HL-60/S4 treated with retinoic acid at 250 ng/mL for 4 days and 3 days (cell line): ENCODE results near the gene JARID2.

Source experiments
- in situ Hi-C: fragments of 300-500 bp; cut with MboI; formaldehyde crosslinking; loops from 2 replicates; pipeline ENCODE4 v1.7.0; 2022; ENCODE audit warnings: low sequenced_read_pairs

JARID2 gene

DNA sequence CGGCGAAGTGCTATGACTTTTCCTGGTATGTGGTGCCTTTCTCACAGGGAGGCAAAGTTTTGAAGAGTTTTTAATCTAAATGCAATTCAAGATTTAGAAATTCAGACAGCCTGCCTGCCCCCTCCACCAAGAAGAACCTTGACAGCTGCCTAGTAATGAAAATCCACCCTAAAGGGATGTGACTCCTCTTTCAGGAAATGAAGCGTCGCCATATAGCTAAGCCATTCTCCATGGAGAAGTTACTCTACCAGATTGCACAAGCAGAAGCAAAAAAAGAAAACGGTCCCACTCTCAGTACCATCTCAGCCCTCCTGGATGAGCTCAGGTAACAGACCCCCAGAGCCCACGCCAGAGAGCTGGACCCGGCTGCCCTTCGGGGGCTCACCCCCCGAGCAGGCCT is 266.9 kb downstream of the JARID2 start:
- in situ Hi-C loops: no loop called here

DNA sequence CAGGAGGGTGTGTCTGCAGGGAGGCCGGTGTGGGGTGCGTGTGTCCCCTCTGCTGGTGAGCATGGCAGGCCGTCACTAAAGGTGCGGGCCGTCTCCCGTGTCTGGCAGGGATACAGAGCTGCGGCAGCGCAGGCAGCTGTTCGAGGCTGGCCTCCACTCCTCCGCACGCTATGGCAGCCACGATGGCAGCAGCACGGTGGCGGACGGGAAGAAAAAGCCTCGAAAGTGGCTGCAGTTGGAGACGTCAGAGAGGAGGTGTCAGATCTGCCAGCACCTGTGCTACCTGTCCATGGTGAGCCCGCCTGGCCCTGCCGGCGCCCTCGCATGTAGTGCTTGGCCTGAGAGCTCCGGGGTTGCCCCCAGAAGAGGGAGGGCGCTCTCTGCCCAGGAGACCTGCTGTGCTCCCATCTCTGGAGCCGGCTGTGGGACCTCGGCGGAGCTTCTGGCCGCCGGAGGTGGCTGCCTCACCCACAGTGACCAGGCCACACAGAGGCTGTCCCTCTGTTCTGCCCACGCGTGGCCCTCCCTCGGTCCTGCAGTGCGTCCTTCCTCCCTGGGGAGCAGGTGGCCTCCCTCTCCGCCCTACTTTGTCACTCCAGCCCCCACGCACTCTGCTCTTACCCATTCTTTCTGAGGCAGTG is 267.4 kb downstream of the JARID2 start:
- in situ Hi-C loops: no loop called here

DNA sequence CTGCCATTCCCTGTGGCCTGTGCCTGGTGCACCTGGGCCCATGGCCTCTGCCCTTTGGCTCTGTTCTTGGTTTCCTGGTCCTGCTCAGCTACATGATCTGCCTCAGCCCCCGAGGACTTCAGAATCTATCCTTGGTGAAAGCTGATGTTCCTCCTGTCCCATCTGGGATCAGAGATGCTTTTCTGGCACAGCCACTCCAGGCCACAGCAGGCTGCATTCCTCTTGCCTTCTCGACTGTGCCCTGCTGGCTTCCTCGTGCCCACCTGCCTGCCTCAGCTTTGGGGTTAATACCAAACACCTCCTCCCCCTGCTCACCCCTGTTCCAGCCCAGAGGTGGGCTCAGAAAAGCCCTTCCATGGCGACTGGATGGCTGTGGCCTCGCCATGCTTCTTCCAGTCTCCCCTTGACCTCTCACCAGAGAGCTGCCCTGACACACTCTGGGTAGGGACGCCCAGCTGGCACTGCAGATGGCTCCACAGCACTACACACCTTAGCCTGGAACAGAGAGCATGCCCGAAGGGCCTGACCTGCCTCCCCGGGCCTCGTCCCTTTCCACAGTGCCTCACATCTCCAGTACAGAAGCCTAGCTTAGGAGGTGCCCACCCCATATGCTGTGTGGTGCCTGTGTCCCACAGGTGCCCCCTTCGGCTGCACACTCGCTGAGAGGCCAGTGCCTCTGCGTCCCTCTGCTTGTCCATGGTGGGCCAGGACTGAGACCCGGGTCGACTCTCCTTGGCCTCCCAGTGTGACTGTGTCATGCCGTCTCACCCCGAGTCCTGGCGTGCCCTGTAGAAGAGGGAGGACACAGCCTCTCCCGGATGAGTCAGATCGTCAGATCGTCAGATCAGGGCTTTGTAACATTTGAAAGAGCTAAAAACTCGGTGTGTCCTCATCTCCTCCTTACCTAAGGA is 268.2 kb downstream of the JARID2 start:
- in situ Hi-C loops: no loop called here

DNA sequence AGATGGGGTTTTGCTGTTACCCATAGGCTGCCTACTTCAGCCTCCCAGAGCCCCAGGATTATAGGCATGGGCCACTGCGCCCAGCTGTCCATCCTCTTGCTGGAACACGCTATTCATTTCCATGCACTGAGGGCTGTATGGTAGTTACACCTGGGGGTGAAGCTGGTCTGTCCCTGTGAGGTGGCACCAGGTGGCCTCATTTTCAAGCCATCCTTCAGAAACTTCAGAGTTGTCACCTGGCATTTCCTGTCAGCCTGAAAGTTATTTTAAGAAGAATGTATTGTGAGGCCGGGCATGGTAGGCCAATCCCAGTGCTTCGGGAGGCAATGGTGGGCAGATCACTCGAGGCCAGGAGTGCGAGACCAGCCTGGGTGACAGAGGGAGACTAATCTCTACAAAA is 269.4 kb downstream of the JARID2 start:
- in situ Hi-C loops: no loop called here

DNA sequence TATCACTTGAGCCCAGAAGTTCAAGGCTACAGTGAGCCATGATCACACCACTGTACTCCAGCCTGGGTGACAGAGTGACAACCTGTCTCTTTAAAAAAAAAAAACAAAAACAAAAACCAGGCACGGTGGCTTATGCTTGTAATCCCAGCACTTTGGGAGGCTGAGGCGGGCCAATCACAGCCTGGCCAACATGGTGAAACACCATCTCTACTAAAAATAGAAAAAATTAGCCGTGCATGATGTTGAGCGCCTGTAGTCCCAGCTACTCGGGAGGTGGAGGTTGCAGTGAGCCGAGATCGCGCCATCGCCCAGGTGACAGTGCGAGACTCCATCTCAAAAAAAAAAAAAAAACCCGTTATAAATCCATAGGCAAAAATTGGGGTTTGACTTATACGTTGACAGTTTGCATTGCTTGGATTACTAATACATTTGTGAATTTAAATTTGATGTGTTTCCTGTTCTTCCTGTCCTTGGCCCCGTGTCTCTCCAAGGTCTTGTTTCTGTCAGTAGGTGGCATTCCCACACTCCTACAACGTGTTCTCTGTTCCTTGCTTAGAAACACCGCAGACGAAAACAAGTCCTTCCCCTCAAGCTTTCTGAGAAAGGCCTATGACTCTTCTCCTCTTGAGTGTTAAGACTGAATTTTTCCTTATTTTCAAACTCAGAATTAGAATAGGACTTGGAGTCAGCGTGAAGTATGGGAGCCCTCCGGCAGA is 269.9 kb downstream of the JARID2 start:
- in situ Hi-C loops: no loop called here

DNA sequence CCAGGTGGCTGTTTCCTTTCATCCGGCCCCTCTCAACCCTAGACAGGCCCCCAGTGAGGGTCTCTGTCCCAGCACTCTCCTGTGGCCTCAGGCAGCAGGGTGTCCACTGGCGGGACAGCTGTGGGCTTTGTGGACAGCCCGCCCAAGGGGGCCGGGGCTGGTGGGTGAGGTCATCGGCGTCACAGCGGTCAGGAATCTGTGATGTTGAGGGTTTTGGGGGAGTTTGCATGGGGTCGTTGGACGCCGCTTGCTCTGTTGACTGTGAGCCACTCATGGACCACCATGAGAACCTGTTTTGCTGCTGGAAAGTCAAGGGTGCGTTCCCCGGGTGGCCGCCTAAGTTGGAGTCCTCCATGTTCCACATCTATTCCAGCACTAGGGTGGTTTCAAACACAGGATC is 270.5 kb downstream of the JARID2 start:
- in situ Hi-C loops: no loop called here

DNA sequence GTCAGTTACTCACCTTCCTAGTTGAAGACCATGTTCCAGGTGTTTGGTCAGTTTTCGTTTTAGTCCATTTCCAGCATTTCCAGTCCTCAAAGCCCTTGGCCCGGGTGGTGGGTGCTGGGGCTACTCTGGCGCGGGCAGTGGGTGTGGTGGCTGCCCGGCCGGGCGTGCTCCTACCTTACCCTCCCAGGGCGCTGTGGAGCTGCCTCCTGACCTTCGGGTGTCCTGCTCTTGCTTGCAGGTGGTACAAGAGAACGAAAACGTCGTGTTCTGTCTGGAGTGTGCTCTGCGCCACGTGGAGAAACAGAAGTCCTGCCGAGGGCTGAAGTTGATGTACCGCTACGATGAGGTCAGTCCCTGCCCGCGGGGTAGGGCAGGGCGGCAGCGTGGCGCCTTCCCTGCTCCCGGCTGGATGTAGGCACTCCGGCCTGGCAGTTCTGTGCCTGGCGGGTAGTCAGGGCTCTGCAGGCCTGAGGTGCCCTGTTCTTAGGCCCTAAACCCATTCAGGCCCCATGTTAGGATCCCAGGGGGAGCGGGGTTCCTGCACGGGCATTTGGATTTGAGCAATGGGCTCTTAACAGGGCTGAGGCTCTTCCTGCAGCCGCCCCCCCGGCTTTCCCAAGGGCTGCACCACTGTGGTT is 271.2 kb downstream of the JARID2 start:
- in situ Hi-C loops: no loop called here

DNA sequence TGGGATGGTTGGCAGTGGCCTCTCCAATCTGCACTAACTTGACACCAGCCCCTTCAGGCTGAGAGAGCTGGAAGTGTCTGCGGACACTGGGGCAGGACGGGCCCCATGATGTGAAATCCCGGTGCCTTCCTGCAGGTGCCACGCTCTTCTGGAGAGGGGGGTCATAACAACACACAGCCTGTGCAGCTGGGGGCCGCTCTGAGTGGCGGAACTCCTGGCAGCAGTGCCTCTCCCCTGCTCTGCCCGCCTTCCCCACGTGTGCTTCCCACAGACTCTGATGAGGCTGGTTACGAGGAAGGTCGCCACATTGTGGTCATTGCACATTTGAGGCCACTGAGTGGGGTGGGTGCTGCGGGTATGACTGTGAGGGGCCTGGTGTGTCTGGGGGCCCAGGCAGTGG is 271.7 kb downstream of the JARID2 start:
- in situ Hi-C loops: no loop called here

DNA sequence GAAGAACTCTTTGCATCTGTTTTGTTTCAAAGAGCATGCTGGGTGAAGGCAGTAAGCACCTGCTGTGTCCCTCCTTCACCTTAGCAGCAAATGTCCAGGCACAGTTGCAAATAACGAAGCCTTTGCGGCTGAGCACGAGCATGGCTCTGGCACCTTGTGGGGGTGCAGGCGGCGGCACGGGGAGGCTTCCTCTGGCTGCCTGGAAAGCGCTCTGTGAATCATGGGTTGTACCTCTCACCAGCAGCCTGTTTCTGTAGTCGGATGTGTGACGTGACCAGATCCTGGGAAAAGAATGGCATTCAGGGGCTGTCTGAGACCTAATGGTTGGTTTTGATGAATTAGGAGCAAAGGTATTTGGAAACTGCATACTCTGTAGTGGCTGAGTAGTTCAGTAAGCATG is 272.2 kb downstream of the JARID2 start:
- in situ Hi-C loops: no loop called here

DNA sequence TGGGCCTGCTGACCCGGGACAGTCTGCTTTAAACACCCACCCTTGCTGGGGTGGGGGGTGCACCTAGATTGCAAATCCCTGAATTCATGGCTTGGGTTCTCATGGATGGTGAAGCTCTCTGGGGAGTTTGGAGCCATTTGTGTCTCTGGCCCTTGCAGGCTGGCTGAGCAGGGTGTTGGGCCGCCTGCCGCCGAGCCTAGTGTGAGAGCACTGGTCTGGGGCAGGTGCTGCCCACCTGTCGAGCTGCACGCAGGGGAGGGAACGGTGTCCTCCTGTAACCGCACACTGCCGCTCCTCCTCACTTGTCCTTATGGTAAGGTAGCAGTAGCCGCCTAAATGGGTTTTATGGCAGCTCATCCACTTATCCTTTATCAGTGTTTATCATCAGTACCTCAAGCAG is 273.0 kb downstream of the JARID2 start:
- in situ Hi-C loops: no loop called here

DNA sequence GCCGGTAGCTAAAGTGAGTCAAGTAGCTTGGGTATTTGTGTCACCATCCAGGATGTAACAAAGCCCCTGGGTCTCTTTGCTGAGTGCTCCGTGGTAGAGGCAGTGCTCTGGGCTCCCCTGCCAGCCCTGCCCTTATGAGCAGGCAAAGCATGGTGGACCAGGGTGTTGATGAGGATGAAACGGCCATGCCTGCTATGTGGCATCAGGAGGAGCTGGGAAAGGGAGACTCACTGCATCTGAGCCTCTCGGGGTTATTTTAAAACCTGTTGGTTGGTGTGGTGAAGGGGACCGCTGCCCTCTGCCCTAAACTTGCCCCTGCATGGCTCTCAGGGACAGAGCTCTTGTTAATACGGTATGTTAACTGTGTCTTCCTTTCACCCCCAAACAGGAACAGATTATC is 273.8 kb downstream of the JARID2 start:
- in situ Hi-C loops: no loop called here

DNA sequence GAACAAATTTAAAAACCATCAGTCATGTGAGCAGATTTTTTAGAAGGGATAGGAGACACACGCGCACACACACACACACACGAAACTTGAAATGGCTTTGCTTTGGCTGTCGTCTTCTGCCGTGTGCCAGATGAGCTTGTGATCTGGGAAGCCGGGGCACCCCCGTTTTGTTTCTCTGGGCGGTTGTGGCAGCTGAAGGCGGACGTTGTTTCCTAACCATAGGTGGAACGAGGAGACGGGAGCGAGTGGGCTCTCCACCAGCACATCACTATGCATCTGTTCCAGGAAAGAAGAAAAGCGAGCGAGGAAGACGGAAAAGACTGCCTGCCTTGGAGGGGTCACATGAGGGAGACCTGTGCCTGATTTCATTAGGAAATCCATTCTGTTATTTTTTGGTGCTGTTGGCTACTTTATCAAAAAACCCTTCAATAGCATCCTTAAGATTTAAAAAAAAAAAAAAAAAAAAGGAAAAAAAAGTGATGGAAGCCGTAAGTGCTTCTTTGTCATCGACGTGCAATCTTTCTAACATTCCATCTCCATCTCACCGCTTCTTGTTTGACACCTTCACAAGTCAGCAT is 274.8 kb downstream of the JARID2 start:
- in situ Hi-C loops: no loop called here

DNA sequence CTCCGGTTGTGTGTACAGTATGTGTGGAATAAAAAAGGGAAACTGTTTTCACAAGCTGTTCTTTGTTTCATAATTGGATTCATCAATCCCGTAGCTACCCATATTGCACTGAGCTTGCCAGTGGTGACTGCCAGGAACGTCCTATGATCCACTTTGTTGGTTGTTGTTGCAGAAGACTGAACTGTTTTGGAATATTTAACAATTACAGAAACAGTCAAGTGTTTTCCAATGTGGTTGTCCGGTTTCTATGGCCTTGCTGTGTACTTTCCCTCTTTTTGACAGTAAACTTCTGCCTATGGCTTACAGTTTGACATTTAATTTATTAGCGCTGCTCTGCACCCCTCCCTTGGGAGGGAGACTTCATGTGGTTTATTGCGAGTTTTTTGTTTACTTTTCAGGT is 275.7 kb downstream of the JARID2 start:
- in situ Hi-C loops: no loop called here

DNA sequence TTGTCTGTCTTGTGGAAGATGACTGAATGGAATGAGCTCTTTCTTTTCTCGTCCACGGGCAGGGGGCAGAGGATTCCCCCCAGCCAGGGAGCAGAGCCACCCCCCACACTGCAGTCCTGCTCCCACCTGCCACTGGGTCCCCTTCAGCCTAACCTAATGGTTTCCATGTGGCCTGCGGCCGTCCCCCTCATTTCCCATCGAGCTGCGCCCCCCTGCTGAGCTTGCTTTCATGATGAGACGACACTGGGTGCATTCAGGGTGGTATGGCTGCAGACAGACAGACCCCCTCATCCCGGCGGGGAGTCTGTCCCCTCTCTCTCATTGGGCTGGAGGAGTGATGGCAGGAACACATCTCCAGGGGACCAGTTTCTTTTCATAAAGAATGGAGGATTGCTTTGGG is 276.2 kb downstream of the JARID2 start:
- in situ Hi-C loops: no loop called here

DNA sequence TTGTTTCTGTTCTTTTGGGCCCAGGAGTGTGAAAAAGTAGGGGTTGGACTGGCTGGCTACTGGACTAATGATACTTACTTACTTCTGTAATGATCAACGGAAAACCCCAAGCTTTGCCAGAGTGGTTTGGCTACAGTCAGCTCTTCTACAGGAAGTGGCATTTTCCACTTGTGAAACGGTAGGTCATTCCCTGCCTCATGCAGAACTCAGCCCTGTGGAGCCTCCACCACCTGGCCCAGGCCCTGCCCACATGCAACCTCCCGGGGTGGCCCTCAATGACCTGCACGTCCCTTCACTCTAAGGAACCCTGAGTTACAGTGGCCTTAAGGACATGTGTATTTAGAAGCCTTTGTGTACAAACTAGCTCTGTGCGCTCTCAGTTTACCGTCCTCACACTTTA is 276.6 kb downstream of the JARID2 start:
- in situ Hi-C loops: no loop called here

DNA sequence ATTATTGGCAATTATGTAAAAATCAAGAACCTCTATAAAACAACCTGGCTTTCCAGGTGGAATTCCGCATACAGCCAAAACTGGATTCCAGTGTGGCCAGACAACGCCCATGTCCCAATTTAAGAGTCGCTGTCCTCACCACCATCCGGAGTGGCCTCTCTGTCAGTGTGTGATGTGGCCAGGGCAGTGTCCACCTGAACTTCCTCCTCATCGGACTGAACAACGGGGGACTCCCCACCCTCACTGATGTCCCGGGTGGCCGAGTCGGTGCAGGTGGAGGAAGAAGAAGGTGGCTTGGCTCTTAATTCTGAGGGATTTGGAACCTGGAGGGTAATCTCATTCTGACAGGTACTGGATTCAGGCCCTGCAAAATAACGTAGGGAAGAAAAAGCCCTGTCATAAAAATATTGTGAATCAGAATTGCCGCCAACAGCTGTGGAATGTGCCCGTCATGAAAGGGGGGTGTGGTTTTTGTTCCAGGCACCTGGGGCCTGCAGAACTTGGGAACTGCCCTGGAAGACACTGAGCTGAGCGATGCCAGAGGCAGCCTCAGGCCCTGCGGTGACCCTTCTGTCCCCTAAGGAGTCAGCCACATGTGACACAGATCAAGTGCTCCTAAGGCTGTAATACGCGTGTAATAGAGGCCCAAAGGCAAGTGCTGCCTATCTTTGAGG is 277.1 kb downstream of the JARID2 start:
- in situ Hi-C loops: no loop called here

DNA sequence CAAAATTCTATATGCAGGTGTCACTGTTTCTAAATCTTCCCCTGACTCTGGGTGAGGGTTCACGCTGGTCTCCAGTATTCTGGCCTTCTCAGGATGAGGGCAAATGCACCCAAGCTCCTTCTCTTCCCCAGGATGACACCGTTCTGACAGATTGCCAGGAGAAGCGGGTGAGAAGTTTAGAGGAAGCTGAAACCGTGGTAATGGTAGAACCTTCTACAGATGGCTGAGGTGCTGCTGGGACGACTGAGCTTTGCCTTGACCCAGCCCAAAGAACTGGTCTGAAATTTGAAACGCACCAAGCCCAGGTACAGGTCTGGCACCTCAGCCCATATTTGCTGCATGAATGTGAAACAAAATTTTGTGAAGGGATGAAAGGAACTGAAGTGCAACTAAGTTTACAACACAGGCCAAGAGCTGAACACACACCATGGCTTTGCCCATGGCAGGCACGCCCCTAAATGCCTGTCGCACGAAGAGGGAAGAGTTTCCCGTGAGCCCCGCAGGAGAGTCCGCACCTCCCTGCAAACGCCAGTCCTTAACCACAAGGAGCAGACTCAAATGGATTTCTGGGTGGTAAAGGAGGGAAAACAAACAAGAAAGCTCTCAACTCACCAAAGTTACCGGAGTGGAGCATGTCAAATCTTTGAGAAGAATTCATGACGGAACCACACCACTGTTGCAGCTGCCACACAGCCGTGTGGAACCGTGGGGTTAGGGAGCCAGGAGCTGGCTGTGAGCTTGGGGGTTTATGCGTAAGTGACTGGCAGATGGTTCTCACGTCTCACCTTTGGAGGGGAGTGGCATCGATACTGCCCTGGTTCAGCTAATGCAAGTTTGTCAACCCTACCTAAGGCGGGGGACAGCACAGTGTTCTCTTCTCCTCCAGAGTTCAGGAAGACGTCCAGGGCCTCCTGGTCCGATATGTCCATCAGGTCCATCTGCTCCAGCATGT is 278.1 kb downstream of the JARID2 start:
- in situ Hi-C loops: no loop called here

DNA sequence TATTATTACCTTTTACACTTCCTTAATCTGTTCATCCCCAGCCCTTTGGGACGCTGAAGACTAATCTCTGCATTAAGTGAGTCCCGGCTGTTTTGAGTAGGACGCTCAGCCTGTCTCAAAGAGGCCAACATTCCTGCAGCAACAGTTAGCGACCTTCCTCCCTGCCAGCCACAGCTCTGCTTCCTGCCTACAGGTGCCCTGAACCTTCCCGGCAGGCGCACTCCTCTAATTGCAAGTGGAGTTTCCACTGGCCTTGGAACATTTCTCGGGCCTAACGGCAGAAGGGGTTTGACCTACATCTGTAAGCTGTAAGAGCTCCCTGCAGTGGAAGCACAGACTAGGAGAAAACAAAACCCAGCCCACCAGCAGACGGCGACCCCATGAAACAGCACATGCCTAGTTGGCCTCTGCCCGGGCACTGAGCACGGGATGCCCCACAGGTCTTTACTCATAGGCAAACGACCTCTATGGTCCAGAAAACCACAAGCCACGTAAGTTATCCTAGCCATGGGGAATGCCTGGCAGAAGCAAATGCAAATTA is 279.1 kb downstream of the JARID2 start:
- in situ Hi-C loops: no loop called here

DNA sequence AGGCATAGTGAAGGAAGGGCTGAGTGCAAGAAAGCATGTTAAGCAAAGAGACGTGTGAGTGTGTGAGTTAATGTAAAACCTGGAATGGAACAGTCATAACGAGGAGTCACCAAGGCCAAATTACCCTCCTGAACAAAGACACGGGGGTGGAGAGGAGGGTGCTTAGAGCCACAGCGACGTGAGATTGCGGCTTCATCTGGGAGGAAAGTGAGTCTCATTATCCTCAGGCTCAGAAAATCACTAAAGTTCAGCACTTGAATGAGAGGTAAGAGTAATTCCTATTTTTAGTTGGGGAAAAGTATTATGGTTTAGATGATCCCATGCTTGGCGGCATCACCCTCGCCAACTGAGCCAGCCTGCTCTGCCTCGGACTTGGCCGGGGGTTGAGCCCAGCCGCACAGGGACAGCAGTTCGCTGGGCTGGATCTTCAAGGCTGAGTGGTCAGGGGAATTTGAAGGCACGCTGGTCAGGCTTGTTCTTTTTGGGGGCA is 280.4 kb downstream of the JARID2 start:
- in situ Hi-C loops: no loop called here
